NCI-H345 treated with DMSO at 0.1 percent for 48 hours (cell line): ENCODE results near the gene SOCS2.
"Not testable (repeated sequence)": the region's sequence is repeated elsewhere in the genome, so short reads cannot be mapped to it uniquely, and the experiment has no call there.

Source experiments
- DNase-seq: peaks from one replicate; lab custom pipeline; 2025; ENCODE audit not compliant: unreplicated experiment; lab: John Stamatoyannopoulos, UW

SOCS2 gene

GRCh38 chr12:93592641-93593406 lies 20.3 kb downstream of the SOCS2 start:
- no peak for DNase-seq

DNA sequence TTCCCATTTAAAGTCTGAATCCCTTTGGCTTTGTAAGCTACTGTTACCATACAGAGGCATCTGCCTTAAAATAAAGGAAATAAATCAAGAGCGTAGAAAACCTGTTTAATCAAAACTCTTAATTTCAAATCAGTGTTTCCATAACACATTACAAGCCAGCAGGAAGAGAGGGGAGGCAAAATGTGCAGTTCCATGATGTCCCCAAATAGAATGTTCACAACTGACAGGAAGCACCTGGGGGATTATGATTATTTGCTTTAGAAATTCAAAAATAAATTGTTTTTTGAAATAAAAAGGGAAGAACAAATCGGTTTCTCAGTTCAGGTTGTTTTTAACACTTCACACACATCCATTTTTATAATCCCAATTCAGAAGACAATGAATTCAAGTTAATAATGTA lies 21.4 kb downstream of the SOCS2 start:
- no peak for DNase-seq

- DNase-seq, result no peak
Observed at GRCh38 chr12:93594766-93595311, 22.4 kb downstream of the SOCS2 start.

DNA sequence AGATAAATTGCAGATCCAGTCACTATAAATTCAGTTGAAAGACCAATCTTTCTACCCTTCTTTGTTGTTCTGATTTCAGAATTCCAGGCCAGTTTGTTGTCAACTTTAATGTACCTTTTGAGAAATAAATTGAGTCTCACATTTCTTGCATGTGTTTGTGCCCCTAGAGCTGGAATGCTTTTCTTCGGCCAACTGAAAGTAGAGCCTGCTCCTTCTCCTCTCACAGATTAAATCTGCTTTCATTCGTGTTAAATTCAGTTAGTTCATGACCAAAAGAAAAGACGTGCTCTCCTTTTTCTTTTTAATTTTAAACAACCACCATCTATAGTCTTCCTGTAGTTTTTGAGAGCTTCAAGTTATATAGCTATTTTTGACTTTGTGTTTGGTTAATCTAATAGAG lies 22.9 kb downstream of the SOCS2 start:
- no peak for DNase-seq

DNA sequence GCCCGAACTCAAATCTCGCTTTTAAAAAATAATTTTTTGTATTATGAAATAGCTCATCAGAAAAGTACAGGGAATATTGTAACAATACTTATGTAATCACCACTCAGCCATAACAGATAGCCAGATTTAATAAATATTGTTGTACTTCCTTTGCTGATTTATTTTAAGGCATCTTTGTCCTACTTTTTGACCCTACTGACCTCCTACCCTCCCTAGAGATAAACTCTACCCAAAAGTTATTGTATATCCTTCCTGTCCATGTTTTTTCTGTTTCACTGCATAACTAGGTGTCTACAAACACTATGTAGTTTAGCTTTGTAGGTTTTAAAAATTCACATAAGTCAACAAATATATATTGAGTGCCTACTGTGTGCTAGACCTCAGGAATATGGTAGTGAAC lies 25.1 kb downstream of the SOCS2 start:
- no peak for DNase-seq

GRCh38 chr12:93599192-93599591 lies 26.7 kb downstream of the SOCS2 start:
- DNase-seq, result no peak

DNA sequence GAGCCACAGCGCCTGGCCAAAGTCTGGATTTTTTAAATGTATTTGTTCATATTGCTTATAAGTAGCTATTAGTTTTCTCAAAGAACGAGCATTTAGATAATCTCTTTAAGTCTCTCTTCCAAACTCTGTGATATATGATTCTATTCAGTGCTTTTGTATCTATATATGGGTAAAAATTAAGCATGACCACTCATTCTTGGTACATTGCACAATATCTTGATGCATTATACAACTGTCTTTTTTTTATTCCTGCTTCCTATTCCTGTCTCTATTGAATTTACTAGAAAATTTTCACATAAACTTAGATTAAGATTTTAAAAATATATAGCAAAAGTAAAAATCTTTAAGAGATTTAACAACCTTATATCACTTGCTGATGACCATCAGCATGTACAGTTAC lies 29.1 kb downstream of the SOCS2 start:
- no peak for DNase-seq

DNA sequence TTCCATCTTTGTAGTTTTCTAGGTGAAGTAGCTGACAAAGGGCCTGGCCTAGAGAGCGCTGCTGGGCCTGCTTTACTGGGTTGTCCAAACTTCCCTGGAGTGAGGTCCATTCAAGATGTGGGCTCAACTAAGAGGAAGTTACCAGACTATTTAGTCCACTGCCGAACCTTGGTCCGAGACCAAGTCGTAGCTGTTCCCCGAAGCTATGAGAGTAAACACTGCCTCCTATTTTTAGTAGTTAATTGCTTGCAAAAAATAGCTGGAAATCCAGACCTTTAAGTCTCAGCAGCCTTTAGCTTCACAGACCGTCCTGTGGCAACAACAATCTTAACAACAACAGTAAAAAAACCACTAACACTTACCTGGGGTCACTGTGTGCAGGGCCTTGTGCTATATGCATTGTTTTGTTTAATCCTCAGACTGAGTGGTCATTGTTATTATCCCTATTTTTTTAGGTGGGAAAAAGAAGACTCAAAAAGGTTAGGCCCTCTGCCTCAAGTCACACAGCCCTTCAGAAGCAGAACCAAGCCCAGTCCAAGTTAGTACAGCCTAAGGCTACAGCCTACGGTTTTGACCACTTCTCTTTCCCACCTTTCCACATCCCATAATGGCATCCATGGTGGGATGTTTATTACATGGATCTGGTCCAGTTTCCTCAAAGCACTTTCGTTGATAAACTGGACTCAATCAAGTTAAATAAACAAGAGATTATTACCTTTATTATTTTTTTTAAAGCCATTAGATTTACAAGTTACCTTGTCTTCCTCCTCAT lies 30.6 kb downstream of the SOCS2 start:
- no peak for DNase-seq

GRCh38 chr12:93603762-93604161 lies 31.3 kb downstream of the SOCS2 start:
- DNase-seq, result no peak

DNA sequence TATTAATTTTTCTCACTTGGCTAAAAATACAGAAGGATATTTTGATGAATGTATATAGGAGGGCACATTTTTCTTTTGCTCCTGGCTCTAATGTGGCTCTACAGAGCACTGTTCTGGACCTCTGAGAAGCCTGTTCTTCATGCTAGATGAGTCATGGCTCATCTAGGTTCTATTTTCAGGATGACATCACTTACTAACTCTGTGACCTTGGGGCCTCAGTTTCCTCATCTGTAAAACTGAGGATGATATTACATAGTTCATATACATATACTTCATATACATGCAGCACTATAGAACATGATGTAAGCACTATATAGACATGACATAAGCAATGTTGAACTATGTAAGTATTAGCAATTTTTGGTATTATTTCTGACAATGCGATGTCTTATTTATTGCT lies 35.8 kb downstream of the SOCS2 start:
- no peak for DNase-seq

- DNase-seq, result no peak
Observed at GRCh38 chr12:93609281-93610192, 37.1 kb downstream of the SOCS2 start.

GRCh38 chr12:93612776-93613175 lies 40.3 kb downstream of the SOCS2 start:
- no peak for DNase-seq

DNA sequence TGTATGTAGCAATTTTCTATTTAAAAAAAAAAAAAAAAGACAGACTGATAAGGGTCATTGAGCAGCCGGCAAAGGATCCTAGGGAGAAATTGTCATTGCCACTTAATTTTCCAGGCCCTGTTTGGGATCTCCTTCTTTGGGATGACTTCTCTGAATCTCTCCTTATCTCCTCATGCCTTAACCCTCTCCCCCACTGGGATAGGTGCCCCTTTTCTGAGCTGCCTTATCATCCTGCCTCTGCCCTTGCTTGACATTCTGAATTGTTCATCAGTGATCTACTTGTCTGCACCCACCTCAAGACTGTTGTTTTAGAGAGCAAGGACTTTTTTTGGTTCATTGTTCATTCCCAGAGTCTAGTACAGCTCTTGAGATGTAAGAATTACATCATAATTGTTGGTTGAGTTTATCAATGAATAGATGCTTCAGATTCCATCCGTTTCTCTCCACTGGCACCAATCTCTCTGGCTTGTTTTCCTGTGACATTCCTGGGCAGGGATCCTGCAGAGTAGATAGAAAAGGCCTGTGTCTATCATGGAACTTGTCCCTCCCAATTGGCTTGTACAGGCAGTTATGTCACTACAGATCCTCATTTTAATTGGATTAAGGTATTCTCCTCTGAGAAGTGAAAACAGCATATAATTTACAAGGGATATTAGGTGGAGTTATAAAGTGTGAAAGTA lies 42.6 kb downstream of the SOCS2 start:
- no peak for DNase-seq

DNA sequence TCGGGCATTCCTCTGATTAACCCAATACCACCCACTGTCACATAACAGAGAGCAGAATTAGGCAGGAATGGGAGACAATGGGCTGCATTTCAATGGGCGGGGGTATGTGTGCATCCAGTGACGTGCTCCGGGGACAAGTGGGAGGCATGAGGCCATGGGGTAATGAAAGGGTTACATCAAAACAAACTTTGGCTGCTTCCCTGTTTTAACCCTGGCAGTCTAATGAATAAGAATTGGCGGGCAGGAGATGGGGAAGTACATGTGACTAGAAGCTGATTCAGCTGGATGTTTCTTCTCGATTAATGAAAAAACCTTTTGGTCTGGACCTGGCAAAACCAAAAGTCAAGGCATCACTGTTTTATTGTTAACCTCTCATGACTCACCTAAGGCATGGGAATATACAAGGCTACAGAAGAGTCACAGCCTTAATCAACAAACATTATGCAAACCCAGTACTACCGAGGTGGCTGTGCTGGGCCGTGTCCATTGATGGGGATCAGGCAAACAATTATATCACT lies 44.2 kb downstream of the SOCS2 start:
- DNase-seq, result no peak

DNA sequence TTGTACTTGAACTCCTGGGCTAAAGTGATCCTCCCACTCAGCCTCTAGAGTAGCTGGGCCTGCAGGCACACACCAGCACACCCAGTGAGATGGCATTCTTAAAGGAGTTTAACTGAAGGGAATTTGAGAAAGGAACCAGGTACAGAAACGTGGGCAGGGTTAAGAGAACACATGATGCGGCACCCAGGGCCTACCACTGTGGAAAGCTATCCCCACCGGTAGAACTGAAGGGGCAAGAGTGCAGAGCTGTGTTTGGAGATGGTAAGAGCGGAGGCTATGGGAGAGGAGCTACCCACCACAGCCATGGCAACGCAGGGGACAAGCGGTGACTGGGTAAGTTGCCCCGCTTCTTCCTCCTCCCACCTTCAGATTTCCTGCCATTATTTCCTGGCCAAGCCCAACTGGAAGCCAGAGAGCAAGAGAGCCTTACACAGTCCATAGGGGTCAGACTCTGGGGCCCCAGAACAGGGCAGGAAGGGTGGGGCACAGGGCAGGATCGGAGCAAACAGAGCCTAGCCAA lies 46.5 kb downstream of the SOCS2 start:
- no peak for DNase-seq

DNA sequence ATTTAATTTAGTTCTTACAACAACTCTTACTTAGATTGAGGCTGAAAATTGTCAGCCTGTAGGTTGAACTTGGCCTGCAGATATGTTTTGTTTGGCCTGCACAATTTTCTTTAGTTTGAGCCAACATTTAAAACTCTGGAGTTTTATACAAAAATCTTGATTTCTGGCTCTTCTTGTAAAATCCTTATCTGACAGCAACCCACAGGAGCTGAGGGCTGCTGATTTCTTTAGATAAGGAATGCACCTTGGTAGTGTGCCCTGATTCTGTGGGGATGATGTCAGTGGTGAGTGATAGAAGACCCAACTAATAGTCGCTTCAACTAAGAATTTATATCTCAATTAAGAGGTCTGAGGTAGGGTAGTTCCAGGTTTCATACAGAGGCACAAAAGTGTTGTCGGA lies 49.5 kb downstream of the SOCS2 start:
- DNase-seq, result no peak

- no peak for DNase-seq
Observed at GRCh38 chr12:93622485-93622884, 50.0 kb downstream of the SOCS2 start.

DNA sequence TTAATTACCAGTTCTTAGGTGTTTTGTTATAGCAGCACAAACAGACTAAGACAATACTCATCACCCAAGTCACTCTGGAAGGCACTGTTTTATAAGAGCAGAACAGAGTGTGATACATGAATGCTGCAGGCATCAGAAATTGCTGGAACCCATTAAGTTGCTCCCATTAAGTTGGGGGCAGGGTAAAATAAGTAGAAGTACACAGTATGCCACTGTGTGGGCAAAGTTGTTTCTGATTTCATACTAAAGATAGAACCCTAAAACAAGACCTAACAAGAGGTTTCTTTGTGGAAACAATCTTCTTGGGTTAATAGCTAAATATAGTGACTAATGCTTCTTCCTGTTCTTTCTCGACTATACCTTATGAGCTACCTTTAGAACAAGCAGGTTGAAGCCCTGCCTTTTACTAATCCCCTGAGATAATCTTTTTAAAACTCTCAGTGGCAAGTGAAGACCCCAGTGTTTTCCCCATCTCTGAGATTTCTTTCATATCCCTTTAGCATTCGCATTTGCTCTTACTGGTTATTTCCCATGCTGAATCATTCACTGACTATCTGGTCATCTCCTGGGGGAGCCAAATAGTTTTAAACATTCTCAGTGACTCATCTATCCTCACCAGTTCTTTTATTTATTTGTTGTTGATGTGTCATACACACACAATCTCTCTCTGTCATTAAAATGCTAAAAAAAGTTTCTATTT lies 52.3 kb downstream of the SOCS2 start:
- DNase-seq, result no peak

GRCh38 chr12:93625295-93625645 lies 52.8 kb downstream of the SOCS2 start:
- not testable (repeated sequence) for DNase-seq

- no peak for DNase-seq
Observed at GRCh38 chr12:93626160-93626559, 53.7 kb downstream of the SOCS2 start.
